Stimulated activated CD4-positive, alpha-beta T cell treated with anti-CD3 and anti-CD28 coated beads, Interleukin-1b, Interleukin-23, amount 100 ng/mL, for 4 hours (primary cell): Measurements from ENCODE around the gene MCTP2.

Source experiments
- DNase-seq, 2 donors: peaks; one replicate each; pipeline ENCODE4 v3.0.0-alpha.2; 2020; ENCODE audit warnings: low read depth in 2 of 2

The MCTP2 gene

GRCh38 chr15:94395640-94396039 lies 164.3 kb downstream of the MCTP2 start:
- no peak for DNase-seq

GRCh38 chr15:94397337-94397736 lies 166.0 kb downstream of the MCTP2 start:
- no peak for DNase-seq

GRCh38 chr15:94398001-94398400 lies 166.6 kb downstream of the MCTP2 start:
- no peak for DNase-seq

- DNase-seq, result no peak
Observed at GRCh38 chr15:94400526-94401298, 169.4 kb downstream of the MCTP2 start.

GRCh38 chr15:94403331-94403730 lies 172.0 kb downstream of the MCTP2 start:
- no peak for DNase-seq

GRCh38 chr15:94404733-94405283 lies 173.4 kb downstream of the MCTP2 start:
- DNase-seq, result no peak

GRCh38 chr15:94411285-94411684 lies 179.9 kb downstream of the MCTP2 start:
- no peak for DNase-seq

GRCh38 chr15:94411846-94412245 lies 180.5 kb downstream of the MCTP2 start:
- no peak for DNase-seq

GRCh38 chr15:94412979-94413746 lies 181.8 kb downstream of the MCTP2 start:
- no peak for DNase-seq

- DNase-seq, result no peak
Observed at GRCh38 chr15:94414916-94415315, 183.6 kb downstream of the MCTP2 start.

GRCh38 chr15:94416267-94416666 lies 184.9 kb downstream of the MCTP2 start:
- no peak for DNase-seq

GRCh38 chr15:94416820-94417219 lies 185.5 kb downstream of the MCTP2 start:
- DNase-seq, result no peak

- DNase-seq, result no peak
Observed at GRCh38 chr15:94417501-94418293, 186.3 kb downstream of the MCTP2 start.

- no peak for DNase-seq
Observed at GRCh38 chr15:94421706-94422105, 190.3 kb downstream of the MCTP2 start.

GRCh38 chr15:94432279-94432678 lies 200.9 kb downstream of the MCTP2 start:
- no peak for DNase-seq

GRCh38 chr15:94439158-94439557 lies 207.8 kb downstream of the MCTP2 start:
- DNase-seq, result no peak

- DNase-seq, result no peak
Observed at GRCh38 chr15:94441760-94442159, 210.4 kb downstream of the MCTP2 start.

- DNase-seq, result no peak
Observed at GRCh38 chr15:94442480-94442879, 211.1 kb downstream of the MCTP2 start.

- no peak for DNase-seq
Observed at GRCh38 chr15:94443186-94443585, 211.8 kb downstream of the MCTP2 start.

- DNase-seq, result no peak
Observed at GRCh38 chr15:94445566-94446160, 214.3 kb downstream of the MCTP2 start.

GRCh38 chr15:94446441-94446840 lies 215.1 kb downstream of the MCTP2 start:
- DNase-seq, result no peak

GRCh38 chr15:94451466-94451865 lies 220.1 kb downstream of the MCTP2 start:
- no peak for DNase-seq
